Glomerular endothelial cell (primary cell): Measurements from ENCODE around the gene RAP1GDS1. TPM values are rescaled to one million over a fixed set of nuclear protein-coding genes. Genes with fewer than 3 reads are reported as not detected.

Source experiments
- DNase-seq: peaks from one replicate; pipeline ENCODE4 v3.0.0-alpha.2; 2011; ENCODE audit warnings: low read depth, low spot score; ENCODE audit errors: extremely low read depth
- total RNA-seq: library from RNA; depleted of rRNA; stranded (reverse); fragments of >200 nt; gene quantifications from 2 replicates; pipeline ENCODE4 v1.2.3, GENCODE V29; 2015

RAP1GDS1 gene, protein sequence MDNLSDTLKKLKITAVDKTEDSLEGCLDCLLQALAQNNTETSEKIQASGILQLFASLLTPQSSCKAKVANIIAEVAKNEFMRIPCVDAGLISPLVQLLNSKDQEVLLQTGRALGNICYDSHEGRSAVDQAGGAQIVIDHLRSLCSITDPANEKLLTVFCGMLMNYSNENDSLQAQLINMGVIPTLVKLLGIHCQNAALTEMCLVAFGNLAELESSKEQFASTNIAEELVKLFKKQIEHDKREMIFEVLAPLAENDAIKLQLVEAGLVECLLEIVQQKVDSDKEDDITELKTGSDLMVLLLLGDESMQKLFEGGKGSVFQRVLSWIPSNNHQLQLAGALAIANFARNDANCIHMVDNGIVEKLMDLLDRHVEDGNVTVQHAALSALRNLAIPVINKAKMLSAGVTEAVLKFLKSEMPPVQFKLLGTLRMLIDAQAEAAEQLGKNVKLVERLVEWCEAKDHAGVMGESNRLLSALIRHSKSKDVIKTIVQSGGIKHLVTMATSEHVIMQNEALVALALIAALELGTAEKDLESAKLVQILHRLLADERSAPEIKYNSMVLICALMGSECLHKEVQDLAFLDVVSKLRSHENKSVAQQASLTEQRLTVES
- total RNA-seq = 41.6 and 47.0 TPM in 2 replicates

DNA sequence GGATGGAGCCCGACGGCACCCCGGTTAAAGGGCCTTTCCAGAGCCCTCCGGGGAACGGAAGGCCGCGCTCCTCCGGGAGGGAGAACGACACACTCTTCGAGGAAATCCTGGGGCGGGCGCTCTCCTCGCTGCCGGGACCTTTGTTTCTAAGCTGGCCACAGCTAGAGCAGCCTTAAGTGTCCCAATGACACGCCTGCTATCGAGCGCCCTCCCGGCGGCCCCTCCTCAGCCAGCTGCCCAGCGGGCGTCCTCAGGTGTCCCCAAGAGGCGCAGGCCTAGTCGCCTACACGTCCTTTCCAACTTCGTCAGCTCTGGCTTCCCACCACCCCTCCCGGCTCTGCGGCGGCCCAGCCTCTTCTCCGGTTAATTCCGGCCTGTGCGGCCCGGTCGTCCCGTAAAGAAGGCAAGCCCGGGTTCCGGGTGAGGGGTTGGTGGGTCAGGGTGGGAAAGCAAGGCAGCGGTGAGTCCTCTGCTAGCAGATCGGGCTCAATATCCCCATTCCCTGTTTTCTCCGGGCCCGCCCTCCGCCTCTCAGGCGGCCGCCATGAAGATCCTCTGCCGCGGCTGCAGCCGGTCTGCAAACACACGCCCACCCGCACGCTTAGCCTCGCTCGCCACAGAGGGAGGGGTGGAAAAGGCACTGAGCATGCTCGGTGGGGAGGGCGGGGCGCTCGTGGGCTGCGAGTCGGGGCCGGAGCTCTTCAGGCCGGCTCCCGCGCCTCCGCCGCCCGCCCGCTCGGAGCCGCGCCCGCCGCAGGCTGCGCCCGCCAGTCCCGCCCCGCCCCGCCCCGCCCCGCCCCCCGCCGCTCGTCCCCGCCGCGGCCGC, at the start of gene RAP1GDS1:
Gene RAP1GDS1, plus strand, starts transcription at position 806 of the 826 bp plus-strand sequence. CDS start 182 bp downstream, outside the sequence.
- no peak for DNase-seq

DNA sequence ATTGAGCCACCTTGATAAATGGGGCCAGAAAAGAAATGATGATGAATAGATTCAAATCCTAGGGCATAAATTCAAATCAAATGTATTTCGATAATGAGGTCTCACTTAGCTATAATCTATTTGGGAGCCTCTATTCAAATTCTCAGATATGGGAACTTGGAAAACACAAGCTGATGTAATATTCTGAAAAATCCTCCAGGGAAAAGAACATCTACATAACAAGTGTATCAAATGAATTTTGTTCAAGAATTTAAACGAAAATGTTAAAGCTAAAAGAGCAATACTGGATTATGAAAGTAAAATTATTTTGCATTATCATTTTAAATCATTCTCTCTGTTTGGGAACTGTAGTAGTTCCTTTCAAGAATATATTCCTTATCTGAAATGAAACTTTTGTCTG, 38.9 kb upstream of the RAP1GDS1 start:
- DNase-seq = no peak

DNA sequence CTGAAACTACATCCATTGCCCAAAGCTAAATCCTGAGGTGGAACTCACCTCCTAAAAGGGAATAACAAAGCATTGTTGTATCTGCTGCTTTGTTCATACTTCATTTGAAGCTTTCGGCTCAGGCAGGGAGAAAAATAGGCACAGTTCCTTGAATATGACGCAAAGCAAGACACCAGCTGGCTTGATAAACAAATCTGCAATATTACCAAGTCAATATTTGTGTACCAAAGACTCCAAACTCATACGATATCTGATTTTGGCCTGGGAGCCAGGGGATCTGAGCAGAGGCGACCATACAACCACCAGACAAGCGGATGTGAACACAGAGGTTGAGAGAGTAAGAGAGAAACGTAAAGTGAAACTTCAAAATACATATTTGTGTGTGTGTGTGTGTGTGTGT, 34.8 kb upstream of the RAP1GDS1 start:
- DNase-seq = no peak

DNA sequence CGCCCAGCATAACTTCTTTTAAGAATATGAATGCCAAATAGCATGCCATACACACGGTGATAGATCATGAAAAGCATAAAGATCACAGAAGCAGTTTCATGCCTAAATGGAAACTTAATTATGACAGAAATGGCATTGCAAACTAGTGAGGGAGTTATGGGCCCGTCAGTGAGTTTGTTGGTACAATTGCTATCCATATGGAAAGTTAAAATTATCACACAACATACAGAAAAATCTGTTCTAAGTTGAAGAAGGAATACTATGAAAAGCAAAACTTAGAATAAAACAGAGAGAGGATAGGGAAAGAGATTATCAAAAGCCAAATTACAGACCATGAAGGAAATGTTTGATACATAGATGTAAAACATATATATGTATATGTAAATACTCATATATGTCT, 30.2 kb upstream of the RAP1GDS1 start:
- no peak for DNase-seq

DNA sequence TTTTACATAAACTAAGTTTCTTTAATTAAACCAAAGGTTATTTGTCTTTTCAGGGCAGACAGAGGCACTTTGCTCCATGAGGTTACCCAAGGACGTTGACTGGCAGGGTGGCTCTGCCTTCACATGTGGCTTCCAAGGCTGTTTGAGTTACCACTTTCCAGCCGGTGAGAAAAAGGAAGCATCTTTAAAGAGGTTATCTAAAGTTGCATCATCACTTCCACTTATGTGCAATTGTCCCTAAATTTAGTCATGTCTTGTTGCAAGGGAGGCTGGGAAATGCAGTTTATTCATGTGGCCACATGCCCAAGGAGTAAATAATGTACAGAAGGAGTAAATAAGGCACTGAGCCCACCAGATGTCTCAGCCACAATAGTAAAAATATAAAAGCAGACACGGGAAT, 29.0 kb upstream of the RAP1GDS1 start:
- DNase-seq = no peak

DNA sequence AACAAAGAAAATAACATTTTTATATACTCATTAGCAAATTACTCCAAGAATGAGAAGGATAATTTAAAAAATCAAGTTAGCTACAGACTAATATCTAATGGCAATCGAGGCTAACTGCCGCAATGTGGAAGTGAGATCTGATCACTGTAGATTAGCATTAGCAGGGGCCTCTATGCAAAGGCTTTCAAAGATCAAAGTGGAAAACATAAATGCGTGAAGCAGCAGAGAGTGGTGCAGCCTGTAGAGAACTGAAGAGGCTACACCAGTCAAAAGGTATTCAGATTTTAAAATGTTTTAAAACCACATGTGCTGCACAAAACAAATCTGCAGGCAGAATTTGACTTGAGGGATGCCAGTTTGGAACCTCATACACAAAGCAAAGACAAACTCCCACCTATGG, 24.0 kb upstream of the RAP1GDS1 start:
- DNase-seq = no peak

DNA sequence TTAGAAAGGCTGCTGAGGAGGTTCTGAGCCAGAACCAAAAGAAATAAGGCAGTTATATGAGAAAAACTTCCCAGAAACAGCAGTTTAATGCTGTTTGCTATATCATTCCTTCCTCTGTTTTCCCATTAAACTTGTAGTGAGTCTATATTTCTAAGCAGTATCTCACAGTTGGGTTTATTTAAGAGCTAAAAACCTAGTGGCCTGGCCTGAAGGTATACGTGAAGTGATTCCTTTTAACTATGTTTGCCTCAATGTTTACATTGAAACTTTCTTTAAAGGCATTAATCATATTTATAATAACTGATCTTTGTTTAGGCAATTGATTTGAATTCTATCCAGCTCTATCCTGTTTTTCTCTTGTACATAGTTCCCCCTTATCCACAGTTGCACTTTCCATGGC, 19.1 kb upstream of the RAP1GDS1 start:
- DNase-seq = no peak

DNA sequence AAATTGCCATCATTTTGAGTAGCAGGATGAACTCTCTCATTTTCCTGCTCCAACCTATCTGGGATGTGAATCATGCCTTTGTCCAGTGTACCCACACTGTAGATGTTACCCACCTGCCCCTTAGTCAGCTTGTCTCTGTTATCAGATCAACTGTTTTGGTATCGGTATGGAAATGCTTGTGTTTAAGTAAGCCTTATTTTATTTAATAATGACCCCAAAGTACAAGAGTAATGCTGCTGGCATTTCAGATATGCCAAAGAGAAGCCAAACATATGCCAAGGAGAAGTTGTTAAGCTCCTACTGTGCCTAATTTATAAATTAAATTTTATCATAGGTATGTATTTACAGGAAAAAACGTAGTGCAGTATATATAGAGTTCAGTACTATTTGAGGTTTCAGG, 18.6 kb upstream of the RAP1GDS1 start:
- no peak for DNase-seq

DNA sequence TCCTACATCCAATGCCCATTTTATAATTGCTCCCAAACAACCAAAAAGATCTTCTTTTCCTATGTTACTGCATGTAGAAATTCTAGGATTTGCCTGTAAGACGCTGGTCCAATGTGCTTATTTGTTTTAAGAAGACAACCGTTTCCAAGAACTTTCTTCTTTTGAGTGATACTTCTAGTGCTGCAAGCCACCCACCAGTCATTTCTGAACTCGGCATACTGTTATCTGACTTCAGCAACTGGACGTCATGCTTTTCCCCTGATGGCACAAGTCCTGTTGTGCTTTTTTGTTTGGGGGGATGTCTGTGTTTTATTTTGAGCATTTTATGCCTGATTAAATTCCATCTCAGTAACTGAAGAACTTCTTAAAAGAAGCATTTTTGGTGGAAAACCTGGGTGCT, 16.0 kb upstream of the RAP1GDS1 start:
- no peak for DNase-seq

DNA sequence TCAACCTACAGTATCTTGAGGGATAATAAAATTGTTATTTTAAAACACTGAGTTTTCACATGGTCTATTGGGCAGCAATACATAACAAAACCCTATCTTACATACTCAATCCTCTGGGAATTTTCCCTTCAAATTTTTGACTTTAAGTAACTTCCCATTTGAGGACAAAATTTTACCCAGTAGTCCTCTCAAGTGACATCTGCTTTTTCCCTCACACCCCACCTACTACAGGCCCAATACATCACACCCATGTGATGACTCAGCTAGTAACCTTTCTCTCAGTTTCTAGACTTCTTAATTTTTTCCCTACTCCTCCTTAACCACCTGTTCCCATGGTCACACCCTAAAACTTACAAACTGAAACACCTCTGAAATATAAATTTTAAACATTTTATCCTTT, 12.2 kb upstream of the RAP1GDS1 start:
- DNase-seq = no peak

DNA sequence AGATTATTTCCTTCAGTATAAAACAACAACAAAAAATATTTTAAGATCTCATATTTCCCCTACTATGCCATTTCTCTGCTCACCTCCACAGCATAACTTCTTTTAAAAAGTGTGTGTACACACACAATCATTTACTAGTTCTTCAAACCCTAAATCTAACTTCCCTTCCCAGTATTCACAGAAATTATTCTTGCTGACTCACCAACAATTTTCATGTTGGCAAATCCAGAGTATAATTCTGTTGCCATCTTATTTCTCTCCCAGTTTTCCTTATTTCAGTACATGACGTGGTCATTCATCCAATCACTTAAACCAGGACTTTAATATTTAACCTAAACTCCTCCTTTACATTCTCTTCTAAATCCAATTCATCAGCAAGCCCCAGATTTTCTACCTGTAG, 11.4 kb upstream of the RAP1GDS1 start:
- no peak for DNase-seq

DNA sequence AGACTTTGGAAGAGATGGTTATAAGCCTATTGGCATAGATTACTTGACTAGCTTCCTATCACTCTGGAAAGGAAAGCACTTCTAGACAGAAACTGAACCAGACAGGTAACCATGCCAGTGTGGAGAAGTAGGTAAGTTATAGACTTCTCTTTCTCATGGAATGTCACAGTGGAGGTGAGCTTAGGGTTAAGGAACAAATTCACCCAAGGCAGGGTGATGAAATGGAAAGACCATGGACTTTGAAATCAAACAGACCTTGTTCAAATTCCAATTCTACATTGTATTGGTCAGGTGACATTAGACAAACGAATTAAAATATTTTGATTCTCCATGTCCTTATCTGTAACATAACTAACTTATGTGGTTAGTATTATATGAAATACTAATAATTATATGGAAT, 7.7 kb upstream of the RAP1GDS1 start:
- DNase-seq = no peak

DNA sequence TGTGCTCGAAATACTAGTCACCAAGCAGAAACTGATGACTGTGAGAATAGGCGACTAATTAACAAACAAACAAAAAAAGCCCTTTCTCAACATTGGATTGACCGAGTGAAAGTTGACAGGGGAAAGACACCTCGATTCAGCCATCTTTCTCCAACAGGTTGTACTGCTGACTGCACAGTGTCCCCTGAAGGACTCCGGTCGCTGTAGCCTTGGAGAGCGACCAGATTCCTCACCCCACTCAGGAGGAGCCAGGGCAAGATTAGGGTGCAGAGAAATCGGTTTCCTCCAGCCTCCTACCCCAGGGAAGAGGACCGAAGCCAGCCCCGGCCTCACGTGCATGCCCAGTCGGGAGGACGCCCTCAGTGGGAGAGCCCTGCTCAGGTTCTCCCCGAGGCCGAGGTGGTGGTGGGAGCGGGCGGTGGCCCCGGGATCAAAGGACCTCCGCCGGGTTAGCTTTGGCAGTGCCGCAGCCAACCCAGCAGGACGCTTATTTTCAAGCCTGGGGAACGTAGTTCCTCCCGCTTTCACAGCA, 1.1 kb upstream of the RAP1GDS1 start:
- no peak for DNase-seq

DNA sequence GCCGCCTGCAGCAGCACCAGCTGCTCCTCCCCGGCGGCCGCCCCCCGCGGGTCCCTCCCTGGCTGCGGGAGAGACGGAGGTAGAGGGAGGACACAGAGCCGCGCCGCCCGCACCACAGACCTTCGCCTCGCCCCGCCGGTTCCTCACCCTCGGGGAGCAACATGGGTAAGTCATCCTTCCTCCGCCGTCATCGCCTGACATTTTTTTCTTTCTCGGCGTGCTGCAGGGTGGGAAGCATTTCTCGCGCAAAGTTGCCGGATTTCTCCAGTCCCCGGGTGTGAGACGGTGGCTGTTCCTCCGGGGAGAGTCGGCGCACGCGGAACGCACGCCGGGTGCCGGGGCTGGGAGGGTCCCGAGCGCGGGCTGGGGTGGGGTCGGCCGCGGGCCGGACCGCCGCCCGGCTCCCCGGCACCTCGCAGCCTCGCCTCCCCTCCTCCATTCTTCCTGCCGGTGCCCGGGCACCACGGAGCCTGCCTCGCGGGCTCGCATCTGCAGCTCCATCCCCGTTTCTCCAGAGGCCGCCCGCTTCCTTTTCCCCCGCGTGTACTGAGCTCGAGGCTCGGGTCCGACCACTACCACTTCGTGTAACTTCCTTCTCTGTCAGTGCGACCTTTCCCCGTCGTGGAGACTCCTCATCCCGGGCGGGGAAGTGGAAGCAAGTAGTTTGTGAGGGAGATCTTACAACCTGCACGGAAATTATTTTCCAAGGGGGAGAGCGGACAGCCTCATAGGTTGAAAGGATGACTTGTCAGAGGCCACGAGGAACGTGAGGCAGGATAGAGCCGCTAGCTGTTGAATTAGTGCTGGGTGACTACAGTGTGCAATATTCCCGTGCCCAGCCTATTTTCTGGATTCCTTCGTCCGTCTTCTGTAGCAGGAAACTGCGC, 464 bp downstream of the RAP1GDS1 start:
- peak; percentile 44 for DNase-seq

DNA sequence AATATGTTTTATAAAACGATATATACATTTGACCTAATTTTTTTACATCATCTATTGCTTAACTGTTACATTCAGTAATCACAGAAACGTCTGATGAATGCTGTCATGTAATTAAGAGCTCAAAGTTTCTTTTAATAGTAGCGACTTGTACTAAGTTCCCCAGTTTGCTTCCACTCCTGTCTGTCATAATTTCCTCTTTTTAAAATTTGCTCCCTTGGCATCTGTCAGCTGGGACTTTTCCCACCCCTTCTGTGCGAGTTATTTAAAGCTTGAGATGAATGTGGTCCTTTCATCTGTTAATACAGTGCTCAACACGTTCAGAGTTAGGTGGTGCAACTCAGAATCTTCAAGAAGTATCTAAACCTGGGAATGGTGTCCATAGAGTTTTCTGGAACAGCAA, 1.2 kb downstream of the RAP1GDS1 start:
- no peak for DNase-seq

DNA sequence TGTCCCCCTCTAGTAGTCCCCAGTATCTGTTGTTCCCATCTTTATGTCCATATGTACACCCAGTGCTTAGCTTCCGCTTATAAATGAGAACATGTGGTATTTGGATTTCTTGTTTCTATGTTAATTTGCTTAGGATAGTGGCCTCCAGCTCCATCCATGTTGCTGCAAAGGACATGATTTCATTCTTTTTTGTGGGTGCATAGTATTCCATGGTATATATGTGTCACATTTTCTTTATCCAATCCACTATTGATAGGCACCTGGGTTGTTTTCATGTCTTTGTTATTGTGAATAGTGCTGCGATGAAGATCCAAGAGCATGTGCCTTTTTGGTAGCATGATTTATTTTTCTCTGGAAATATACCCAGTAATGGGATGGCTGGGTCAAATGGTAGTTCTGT, 6.3 kb downstream of the RAP1GDS1 start:
- no peak for DNase-seq

DNA sequence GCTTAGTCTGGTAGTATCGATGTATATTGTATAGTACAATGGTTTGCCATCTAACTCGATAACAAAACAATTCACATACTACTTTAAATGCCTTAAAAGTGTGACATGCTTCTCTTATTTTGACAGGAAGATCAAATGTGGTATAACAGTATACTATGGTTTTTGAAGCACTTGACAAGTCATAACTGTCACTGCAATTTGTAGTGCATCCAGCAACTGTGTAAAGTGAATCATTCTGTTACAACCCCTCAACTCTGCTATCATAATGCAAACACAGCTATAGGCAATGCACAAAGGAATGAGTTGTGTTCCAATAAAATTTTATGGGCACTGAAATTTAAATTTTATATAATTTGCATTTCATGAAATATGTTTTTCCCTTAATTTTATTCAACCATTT, 14.0 kb downstream of the RAP1GDS1 start:
- no peak for DNase-seq

DNA sequence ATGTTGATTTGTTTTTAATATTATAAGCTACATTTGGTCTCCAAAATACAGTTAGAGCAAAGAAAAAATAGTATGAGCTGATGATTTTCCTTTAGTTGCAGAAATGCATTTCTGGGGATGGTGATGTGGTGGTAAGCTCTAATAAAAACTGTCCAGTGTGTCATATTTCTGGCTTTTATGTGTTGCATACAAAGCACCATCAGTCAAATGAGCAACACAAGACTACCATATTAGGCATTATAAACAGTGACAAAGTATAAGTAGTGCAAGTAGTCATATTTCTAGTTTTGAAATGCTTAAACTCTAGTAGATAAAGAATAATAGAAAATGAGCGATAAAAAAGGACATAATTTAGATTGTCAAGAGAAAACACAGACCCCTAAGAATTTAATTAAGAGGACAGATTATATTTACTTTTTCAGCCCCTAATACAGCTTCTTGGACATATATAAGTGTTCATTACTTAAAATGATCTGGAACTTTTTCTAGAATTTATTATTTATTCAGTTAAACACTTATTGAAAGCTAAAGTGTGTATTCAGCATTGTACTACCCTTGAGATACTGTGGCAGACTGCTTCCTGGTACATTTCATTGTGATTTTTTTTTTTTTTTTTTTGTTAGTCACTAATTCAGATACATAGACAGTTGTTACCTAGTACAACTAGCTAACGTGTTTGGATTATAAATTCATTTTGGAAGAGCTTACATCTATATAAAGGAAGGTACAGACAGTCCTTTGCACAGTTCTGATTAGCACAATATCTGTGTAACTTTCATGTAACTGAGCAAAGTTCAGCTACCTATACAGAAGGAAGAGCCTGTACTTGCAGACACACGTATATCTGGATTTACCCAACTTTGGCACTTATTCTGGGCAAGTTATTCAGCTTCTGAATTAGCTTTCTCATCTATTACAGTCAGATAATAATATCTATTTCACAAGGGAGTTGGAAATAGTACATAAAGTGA, 22.3 kb downstream of the RAP1GDS1 start:
- DNase-seq = no peak

DNA sequence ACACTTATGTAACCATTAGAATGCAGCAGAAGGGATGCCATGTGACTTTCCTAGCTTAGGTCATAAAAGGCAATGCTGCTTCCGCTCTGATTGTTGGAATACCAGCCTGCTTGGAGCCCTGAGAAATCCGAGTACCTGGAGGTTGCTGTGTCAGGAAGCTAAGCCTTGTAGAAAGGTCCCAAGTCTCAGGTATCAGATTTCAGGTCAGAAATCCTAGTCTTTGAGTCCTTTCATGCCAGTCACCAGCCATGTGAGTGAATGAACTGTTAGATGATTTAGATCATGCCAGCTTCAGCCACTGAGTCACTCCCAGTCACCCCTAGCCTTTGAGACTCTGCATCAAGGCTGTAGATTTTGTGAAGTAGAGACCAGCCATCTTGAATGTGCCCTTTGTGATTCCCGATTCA, 23.5 kb downstream of the RAP1GDS1 start:
- DNase-seq = no peak
